Right forelimb (tissue), 1 donor: ENCODE measurements around the gene KRIT1.

ENCODE experiments used
- DNase-seq: peaks from one replicate; pipeline ENCODE4 v3.0.0-alpha.2; 2018

KRIT1 gene

GRCh38 chr7:92150450-92151017 lies 95.2 kb downstream of the KRIT1 start:
- no peak for DNase-seq

DNA sequence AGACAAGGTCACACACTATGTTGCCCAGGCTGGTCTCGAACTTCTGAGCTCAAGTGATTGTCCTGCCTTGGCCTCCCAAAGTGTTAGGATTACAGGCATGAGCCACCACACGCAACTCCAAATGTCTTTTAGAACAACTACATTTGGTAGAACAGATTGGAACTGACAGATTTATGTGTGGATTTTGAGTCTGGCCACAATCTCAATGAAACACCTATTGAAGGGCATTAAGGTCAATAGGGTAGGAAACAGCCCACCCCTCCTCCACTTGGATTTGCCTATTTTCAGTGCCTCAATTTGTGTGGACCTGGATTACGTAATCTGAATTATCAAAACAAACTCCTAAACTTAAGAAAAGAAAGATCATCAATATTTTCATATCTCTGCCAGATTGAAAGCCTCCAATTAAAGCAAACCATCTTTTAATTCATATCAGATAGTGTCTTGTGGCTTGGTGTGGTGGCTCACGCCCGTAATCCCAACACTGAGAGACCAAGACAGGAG lies 95.9 kb downstream of the KRIT1 start:
- no peak for DNase-seq
